IPS-20b (cell line): ENCODE results near the gene DMRTA2.

Source experiments
- H3K27ac ChIP-seq: one replicate; pipeline ENCODE4 v1.5.1; 2013; ENCODE audit warnings: low read length
- H3K27me3 ChIP-seq: 2 replicates; pipeline ENCODE4 v1.6.1; 2013; ENCODE audit warnings: mild to moderate bottlenecking, low read length, inconsistent platforms; ENCODE audit not compliant: insufficient read depth
- H3K36me3 ChIP-seq: 2 replicates; pipeline ENCODE4 v1.6.1; 2013; ENCODE audit warnings: low read depth, mild to moderate bottlenecking, inconsistent platforms, low read length, moderate library complexity; ENCODE audit not compliant: insufficient read depth
- H3K4me1 ChIP-seq: 2 replicates; pipeline ENCODE4 v1.6.1; 2013; ENCODE audit warnings: mild to moderate bottlenecking, control low read depth, inconsistent platforms, low read length, moderate library complexity; ENCODE audit not compliant: insufficient read depth
- H3K4me3 ChIP-seq: 2 replicates; pipeline ENCODE4 v1.5.1; 2013; ENCODE audit warnings: mild to moderate bottlenecking, low read length, inconsistent platforms
- H3K9ac ChIP-seq: 2 replicates; pipeline ENCODE4 v1.6.1; 2013; ENCODE audit warnings: low read depth, mild to moderate bottlenecking, inconsistent platforms, low read length, moderate library complexity
- H3K9me3 ChIP-seq: 2 replicates; pipeline ENCODE4 v1.6.1; 2013; ENCODE audit warnings: mild to moderate bottlenecking, low read depth, low read length, inconsistent platforms; ENCODE audit not compliant: insufficient read depth

Gene DMRTA2

DNA sequence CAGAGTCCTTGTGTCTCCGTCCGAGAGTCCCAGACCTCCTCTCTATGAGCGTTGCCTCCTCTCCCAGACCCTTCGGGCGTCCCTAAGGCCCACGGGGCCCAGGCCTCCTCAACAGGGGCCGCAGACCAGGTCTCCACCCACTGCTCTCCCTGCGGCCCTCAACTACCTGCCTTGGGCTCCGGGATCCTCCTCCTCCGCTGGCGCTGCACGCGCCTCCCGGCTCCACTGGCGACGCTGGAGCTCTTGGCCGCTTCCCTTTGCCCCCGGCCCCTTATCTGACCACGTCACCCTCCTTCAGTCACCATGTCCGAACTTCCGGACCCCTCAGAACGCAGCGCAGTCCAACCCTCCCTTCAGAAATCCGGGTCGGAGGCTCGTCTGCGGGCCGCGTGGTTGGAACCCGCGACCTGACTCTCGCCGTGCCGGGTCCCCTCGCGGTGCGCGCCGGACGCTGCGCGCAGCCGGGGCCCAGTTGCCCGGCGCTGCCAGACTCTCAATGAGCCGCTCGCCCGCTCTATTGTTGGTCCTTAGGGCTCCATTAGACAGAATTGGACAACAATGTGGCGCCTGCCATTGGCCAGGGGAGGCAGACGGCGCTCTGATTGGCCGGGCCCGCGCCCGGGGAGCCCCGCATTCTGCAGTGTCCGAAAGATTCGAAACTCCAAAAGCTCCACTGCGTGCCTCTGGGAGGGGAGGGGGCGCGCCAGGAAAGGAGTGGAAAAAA, at the start of gene DMRTA2:
DMRTA2 (minus strand) TSS at position 498 of the 724 bp plus-strand sequence. CDS start 1,907 bp downstream, outside the sequence.
- Histone ChIP-seq H3K4me1 (no peaks in the 10 kb centered on the region), H3K36me3 (no peaks in the 10 kb centered on the region), H3K4me3 (peak within 1 kb of the TSS; percentile 60), H3K27ac (no peak within 1 kb of the TSS), H3K27me3 (peaks cover 100% of the 10 kb centered on the region), H3K9ac (no peak within 1 kb of the TSS), H3K9me3 (peaks cover 15% of the 10 kb centered on the region; the same call in 1 of the 2 replicates)

DNA sequence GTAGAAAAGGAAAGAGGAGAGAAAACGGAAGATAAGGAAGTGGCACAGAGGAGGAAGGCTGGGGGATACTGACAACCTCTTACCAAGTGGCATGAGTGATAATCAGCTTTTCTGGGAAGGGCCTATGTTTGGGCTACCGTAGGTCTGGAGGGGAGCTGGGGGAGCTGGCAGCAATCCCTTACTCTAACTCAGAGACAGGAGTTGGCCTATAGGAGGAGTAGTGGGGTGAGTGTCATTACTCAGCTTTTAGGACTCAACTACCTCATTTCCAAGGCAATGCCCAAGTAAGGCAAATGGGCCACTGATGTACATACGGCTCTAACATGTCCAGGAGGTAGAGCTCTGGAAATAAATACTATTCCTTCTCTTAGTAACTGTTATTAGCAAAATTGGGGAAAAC, 48.7 kb upstream of the DMRTA2 start:
- Histone ChIP-seq H3K4me3 (no peak overlapping the region), H3K4me1 (peaks cover 12% of the 10 kb centered on the region; the same call in 1 of the 2 replicates), H3K27me3 (no peaks in the 10 kb centered on the region), H3K9me3 (no peaks in the 10 kb centered on the region), H3K27ac (no peak overlapping the region), H3K36me3 (peaks cover 4% of the 10 kb centered on the region; the same call in 1 of the 2 replicates), H3K9ac (no peak overlapping the region)

DNA sequence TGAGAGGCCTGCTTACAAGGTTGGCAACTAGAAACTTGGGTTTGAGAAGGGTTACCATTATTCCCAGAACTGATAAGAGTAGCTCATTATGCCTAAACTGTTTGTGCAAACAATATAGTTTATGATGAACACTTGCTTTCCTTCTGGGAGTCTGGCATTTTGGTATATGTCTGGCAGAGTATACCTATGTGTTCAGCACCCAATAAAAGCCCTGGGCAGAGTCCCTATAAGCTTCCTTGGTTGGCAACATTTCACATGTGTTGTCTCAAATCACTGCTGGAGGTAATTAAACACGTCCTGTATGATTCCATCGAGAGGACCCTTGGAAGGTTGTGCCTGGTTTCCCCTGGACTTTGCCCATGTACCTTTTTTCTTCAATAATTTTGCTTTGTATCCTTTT, 39.7 kb upstream of the DMRTA2 start:
- H3K9me3 ChIP-seq: no peaks in the 10 kb centered on the region
- H3K27me3 ChIP-seq: no peaks in the 10 kb centered on the region
- H3K27ac ChIP-seq: no peak overlapping the region
- H3K36me3 ChIP-seq: no peaks in the 10 kb centered on the region
- H3K4me1 ChIP-seq: no peaks in the 10 kb centered on the region
- no peak overlapping the region for H3K4me3 ChIP-seq
- no peak overlapping the region for H3K9ac ChIP-seq

DNA sequence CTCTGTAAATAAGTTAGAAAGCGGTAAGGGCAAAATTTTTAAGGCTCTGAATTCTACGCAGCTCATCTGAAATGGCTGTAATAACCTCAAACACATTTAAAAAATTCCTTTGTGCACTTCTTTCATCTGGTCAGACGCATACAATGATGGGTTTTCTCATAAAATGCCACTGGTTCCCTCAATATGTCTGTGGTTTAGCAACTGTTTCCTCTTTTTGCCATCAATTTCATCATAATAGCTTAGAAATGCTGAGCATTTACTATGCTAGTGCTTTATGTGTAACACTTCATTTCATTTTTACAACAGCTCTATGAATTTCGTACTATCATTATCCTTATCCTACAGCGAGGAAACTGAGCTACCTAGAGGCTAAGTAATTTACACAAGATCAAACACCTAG, 35.3 kb upstream of the DMRTA2 start:
- Histone ChIP-seq H3K9ac (no peak overlapping the region), H3K27ac (no peak overlapping the region), H3K4me1 (no peaks in the 10 kb centered on the region), H3K36me3 (no peaks in the 10 kb centered on the region), H3K27me3 (no peaks in the 10 kb centered on the region), H3K4me3 (no peak overlapping the region), H3K9me3 (no peaks in the 10 kb centered on the region)

DNA sequence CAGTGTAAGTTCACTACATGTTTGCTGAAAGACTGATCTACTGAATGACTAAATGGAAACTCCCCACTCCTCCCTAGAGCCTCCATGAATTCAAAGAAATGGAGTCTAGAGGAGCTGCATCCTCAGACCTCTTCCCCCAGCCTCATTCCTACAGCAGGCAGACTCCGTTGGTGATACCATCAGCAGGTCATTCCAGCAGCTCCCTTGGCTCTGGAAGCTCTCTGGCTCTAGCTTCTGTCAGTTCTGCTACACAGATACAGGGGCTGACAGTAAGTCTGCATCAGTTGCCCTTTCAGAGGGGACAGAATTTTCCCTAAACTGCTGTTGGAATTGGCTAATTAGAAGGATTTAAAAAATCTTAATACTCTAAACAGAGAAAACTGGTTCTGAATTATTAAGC, 31.7 kb upstream of the DMRTA2 start:
- Histone ChIP-seq H3K9ac (no peak overlapping the region), H3K4me3 (no peak overlapping the region), H3K27me3 (no peaks in the 10 kb centered on the region), H3K36me3 (no peaks in the 10 kb centered on the region), H3K27ac (no peak overlapping the region), H3K4me1 (0 out of 2 replicates have a peak, but pooled peaks cover 4% of the 10 kb centered on the region), H3K9me3 (no peaks in the 10 kb centered on the region)

DNA sequence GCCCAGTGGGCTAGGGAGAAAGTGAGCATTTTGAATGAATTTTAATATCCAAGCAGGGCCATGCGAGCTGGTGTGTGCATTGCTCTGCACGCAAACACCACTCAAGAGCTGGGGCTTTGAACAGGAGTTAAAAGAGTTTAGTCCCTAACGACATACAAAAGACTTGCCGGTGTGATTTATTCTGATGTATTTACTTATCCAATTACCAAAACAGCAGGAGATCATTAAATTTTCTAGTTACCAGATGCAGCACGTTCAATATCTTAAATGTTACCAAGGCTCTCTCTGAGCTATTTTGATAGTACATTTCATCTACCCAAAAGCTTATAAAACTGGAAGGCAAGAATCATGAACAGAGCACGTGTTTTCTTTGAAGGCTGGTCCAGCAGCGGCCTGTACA, 30.0 kb upstream of the DMRTA2 start:
- H3K36me3 ChIP-seq: no peaks in the 10 kb centered on the region

DNA sequence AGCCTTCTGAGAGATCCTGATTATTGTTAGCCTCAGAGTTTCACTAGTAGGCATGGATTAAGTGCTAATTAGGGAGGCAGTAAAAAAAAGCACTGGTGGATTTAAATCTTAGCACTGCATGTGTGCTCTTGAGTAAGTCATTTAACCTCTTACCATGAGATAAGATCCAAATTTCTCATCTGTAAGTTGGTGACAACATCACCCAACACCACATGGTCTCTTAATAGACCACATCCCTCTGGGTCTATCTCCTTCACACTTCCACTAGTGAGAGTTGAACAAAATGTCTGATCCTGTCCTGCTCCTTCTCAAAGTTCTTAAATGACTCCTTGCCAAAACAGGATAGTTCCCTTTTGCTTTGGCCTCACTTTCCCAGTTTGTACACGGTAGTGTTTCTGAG, 29.5 kb upstream of the DMRTA2 start:
- no peak overlapping the region for H3K4me3 ChIP-seq
- H3K9me3 ChIP-seq: no peaks in the 10 kb centered on the region
- H3K4me1 ChIP-seq: 0 out of 2 replicates have a peak, but pooled peaks cover 4% of the 10 kb centered on the region
- no peaks in the 10 kb centered on the region for H3K27me3 ChIP-seq
- H3K9ac ChIP-seq: no peak overlapping the region
- H3K27ac ChIP-seq: no peak overlapping the region
- no peaks in the 10 kb centered on the region for H3K36me3 ChIP-seq

More for the DNA sequence above, 30.0 kb upstream of the DMRTA2 start:
- 0 out of 2 replicates have a peak, but pooled peaks cover 4% of the 10 kb centered on the region for H3K4me1 ChIP-seq
- no peak overlapping the region for H3K9ac ChIP-seq
- no peaks in the 10 kb centered on the region for H3K27me3 ChIP-seq
- H3K4me3 ChIP-seq: no peak overlapping the region
- H3K27ac ChIP-seq: no peak overlapping the region
- H3K9me3 ChIP-seq: no peaks in the 10 kb centered on the region

DNA sequence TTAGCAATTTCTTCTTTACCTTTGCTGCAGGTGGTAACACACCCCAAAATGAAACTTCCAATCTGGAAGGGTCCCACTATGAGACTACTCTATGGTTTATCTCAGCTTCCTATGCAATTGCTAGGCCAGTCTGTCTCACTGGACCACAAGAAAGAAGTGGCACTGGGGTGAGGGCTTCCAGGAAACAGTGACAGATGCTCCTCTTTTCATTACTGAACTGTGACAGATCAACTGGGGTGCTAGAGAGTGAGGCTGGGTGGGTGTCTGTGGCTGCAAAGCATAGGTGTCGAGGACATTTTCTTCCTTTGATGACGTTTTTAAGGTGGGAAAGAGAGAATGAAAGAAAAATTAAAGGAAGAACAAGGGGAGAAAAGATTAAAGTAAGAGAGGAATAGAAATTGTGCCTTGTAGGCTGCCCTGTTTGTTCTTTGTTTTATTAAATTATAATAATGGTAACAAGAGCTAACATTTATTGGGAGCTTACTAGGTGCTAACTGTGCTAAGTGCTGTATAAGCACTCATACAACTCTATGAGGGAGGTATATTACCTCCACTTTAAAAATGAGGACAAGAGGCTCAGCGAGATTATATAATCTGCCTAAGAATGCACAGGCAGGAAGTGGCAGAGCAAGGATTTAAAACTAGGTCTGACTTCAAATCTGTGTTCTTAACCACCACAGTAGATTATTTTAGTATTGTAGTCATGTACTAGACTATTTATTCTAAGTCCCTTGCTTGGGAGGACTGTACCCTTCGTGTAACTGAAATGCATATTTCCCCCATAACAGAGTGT, 27.8 kb upstream of the DMRTA2 start:
- 0 out of 2 replicates have a peak, but pooled peaks cover 4% of the 10 kb centered on the region for H3K4me1 ChIP-seq
- no peak overlapping the region for H3K4me3 ChIP-seq
- no peaks in the 10 kb centered on the region for H3K36me3 ChIP-seq
- no peak overlapping the region for H3K9ac ChIP-seq
- H3K27me3 ChIP-seq: no peaks in the 10 kb centered on the region
- no peak overlapping the region for H3K27ac ChIP-seq
- H3K9me3 ChIP-seq: no peaks in the 10 kb centered on the region

DNA sequence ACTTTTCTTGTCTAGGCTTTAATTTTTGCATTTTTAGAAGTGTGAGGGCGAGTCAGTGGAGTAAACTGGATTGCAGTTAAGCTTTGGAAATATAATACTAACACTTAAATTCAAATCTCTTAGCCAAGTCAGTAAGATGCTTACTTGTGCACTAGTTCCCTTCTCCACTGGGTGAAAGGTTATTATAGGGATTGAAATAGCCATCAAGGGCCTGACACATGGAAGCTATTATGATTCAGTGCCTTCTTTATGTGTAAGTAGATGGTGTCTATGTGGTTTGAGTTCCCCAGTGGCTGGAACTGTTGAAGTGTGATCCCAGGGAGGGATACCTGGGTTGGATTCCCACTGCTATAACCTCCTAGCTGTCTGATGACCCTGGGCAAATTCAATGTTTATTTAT, 24.7 kb upstream of the DMRTA2 start:
- H3K4me3 ChIP-seq: no peak overlapping the region
- H3K9ac ChIP-seq: no peak overlapping the region
- H3K4me1 ChIP-seq: 0 out of 2 replicates have a peak, but pooled peaks cover 4% of the 10 kb centered on the region
- no peaks in the 10 kb centered on the region for H3K9me3 ChIP-seq
- no peaks in the 10 kb centered on the region for H3K27me3 ChIP-seq
- H3K36me3 ChIP-seq: no peaks in the 10 kb centered on the region
- no peak overlapping the region for H3K27ac ChIP-seq

DNA sequence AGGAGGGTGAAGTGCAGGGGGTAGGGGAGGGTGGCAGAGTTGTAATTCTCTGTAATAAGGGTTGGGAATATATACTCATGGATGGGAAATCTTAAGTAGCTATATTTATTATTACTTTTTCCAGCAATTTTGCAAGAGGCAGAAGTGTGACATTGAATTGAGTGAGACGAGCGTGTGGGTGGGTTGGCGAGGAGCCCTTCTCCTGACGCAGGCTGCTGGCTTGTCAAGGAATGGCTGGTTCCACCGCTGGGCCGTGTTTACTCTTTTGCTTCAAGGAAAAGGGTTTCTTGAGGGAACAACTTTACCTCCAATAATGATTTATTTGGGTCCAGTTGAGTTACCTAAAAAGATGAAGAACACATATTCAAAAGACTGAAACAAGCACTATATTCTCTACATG, 17.9 kb upstream of the DMRTA2 start:
- H3K36me3 ChIP-seq: peaks cover 10% of the 10 kb centered on the region; the same call in 1 of the 2 replicates
- no peaks in the 10 kb centered on the region for H3K27me3 ChIP-seq
- H3K4me1 ChIP-seq: no peaks in the 10 kb centered on the region
- no peaks in the 10 kb centered on the region for H3K9me3 ChIP-seq
- no peak overlapping the region for H3K4me3 ChIP-seq
- no peak overlapping the region for H3K9ac ChIP-seq
- H3K27ac ChIP-seq: no peak overlapping the region

DNA sequence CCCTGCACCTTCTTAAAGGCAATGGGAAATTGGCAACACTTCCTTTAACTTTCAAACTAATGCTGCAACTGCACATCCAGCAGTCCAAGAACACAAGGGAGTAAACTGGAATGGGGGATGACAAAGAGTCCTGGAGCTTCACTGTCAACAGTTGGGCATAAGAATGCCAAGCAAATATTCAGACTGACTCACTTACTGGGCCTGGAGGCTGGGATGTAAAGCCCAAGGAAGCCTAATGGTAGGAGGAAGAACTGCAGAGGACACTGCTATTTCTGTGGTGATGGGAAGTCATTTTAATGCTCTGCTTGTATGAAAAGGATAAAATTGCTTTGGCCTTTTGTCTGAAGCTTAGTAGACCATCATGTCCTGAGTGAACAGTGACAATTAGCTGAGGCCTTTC, 15.7 kb upstream of the DMRTA2 start:
- H3K9ac ChIP-seq: no peak overlapping the region
- H3K36me3 ChIP-seq: peaks cover 10% of the 10 kb centered on the region; the same call in 1 of the 2 replicates
- H3K4me1 ChIP-seq: no peaks in the 10 kb centered on the region
- no peak overlapping the region for H3K27ac ChIP-seq
- H3K27me3 ChIP-seq: peaks cover 16% of the 10 kb centered on the region
- no peaks in the 10 kb centered on the region for H3K9me3 ChIP-seq
- no peak overlapping the region for H3K4me3 ChIP-seq

DNA sequence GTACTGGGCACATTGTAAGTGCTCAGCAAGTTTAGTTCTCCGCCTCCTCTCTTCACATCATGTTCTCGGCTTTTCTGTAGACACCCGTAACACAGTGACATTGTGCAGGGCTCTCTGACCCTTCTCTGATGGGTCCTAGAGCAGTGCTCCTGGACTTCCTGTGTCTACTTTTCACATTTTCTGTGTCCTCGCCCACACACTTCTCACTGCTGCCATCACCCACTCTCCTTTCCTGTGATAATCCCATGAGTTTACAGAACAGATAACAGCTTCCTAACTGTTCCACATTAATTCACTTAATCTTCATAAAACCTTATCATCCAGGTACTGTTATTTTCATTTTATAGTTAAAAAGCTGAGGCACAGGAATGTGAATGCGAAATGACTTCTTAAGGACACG, 13.2 kb upstream of the DMRTA2 start:
- Histone ChIP-seq H3K4me3 (no peak overlapping the region), H3K9me3 (no peaks in the 10 kb centered on the region), H3K27ac (no peak overlapping the region), H3K9ac (no peak overlapping the region), H3K36me3 (peaks cover 10% of the 10 kb centered on the region; the same call in 1 of the 2 replicates), H3K4me1 (no peaks in the 10 kb centered on the region), H3K27me3 (peaks cover 40% of the 10 kb centered on the region)
